GM13977 (cell line): ENCODE measurements around the gene DHRS3.
"Not testable (repeated sequence)": the region's sequence is repeated elsewhere in the genome, so short reads cannot be mapped to it uniquely, and the experiment has no call there.

ENCODE experiments used
- DNase-seq: peaks from one replicate; pipeline ENCODE4 v3.0.0; 2012; ENCODE audit warnings: low spot score
- in situ Hi-C: fragments of 300-500 bp; cut with MboI; formaldehyde crosslinking; loops from one replicate; pipeline ENCODE4 v1.12.0; 2022; ENCODE audit warnings: low sequenced_read_pairs, low pct_unique_long_range_greater_than_20kb, mixed read lengths, inconsistent platforms; ENCODE audit not compliant: unreplicated experiment
- TF ChIP-seq, protein P1 (sequence below): IDR thresholded peaks from 2 replicates; pipeline ENCODE4 v1.5.1; 2012; ENCODE audit warnings: mild to moderate bottlenecking, control low read depth; ENCODE audit not compliant: insufficient read depth; ENCODE audit errors: extremely low read depth, missing control alignments

Gene DHRS3

DNA sequence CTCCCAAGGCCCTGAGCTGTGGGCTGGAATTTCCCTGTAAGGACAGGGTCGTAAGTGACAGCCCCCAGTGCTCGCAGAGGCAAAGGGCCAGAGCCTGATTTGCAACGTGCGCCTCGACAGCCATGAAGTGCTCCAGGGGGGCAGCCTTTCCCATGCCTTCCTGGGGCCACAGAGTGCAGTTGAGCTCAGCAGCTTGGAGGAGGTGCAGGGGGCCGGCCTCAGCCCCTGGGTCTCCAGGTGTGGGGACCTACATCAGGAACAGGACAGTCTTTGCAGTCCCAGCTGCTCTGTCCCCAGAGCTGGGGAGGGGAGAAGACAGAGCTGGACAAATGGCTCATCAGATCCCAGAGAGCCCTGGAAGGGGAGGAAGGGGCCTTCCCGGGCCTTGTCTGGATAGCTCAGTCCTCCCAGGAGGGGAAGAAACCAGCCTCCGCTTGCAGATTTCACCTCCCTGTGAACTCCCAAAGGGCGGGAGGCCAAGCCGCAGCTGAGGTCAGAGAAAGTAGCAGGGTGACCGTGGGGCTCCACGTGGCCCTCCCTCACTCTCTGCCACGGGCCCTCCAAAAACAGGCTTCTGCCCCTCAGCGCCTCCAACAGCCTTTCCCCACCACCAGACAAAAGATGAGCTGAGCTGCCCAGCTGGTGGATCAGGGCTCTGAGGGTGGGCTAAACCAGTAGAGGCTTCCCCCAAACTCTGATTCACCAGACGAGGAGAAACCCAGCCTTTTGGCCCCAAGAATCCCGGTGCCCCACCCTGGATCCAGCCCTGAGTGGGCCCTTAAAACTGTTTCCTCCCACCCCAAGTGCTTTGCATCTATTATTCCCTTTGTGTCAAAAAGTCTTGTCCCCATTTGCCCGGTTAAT lies 76.5 kb downstream of the DHRS3 start:
- no peak for DNase-seq
- in situ Hi-C loops, result no loop called here
- TF ChIP-seq, protein P1, sequence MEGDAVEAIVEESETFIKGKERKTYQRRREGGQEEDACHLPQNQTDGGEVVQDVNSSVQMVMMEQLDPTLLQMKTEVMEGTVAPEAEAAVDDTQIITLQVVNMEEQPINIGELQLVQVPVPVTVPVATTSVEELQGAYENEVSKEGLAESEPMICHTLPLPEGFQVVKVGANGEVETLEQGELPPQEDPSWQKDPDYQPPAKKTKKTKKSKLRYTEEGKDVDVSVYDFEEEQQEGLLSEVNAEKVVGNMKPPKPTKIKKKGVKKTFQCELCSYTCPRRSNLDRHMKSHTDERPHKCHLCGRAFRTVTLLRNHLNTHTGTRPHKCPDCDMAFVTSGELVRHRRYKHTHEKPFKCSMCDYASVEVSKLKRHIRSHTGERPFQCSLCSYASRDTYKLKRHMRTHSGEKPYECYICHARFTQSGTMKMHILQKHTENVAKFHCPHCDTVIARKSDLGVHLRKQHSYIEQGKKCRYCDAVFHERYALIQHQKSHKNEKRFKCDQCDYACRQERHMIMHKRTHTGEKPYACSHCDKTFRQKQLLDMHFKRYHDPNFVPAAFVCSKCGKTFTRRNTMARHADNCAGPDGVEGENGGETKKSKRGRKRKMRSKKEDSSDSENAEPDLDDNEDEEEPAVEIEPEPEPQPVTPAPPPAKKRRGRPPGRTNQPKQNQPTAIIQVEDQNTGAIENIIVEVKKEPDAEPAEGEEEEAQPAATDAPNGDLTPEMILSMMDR, result no peak

DNA sequence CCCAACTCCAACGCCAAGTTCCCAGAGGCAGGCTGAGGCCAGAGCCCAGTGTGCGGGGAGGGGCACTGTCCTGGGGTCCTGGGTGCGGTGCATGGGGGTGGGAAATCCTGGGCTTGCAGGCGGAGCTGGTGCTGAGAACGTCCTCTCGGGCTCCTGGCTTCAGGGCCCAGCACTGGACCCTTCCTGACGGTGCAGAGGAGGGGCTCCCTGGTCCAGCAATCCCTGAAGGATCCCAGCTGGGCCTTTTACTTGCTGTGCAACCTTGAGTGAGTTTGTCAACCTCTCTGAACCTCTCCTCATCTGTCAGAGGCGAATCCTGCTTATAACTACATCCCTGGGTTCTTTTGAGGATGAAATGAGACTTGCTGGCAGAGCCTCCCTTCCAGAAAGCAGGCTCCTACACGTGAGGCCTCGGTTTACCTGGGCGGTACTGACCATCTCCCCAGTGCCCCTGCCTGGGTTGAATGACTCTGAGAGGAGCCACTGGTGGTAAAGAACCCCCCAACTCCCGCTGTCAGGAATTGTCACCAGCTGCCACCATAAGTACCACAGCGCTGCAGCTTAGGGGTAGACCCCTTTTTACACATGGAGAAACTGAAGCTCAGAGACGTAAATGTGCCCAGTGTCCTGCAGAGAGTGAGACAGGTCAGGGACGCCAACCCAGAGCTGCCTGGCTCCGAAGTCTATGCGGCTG lies 77.3 kb downstream of the DHRS3 start:
- TF ChIP-seq, protein P1, result no peak
- in situ Hi-C loops, result no loop called here
- DNase-seq, result no peak

DNA sequence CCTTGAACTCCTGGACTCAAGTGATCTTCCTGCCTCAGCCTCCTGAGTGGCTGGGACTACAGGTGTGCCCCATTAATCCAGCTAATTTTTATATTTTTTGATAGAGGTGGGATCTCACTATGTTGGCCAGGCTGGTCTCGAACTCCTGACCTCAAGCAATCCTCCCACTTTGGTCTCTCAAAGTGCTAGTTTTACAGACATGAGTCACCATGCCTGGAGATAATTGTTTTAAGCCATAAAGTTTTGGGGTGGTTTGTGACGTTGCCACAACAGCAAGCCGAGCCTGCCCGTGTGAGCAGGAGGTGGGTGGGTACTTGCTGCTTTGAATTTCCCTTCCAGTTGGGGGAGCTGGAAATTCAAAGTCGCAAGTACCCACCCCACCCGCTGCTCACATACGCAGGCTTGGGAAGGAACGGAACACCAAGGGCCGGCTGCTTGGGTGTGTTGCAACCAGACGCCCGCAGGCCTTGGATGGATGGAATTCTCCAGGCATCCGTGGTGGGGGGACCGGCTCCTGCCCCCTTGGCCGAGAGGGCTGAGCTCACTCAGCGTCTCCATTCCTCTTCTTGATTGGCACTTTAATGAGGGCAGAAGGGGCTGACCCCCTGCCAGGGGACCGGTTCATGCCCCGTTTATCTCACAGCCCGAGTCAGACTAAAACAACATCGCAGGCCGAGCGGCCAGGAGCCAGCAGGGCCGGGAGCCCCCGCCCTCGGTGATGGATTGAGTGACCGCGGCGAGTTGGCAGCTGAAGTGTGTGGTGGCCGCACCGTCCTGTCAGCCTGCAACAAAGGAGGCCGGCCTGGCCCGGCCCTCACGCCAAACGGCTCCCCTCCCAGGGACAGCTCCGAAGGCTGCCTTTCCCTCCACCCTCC lies 78.1 kb downstream of the DHRS3 start:
- TF ChIP-seq, protein P1, result no peak
- DNase-seq, result no peak
- in situ Hi-C loops, result no loop called here

DNA sequence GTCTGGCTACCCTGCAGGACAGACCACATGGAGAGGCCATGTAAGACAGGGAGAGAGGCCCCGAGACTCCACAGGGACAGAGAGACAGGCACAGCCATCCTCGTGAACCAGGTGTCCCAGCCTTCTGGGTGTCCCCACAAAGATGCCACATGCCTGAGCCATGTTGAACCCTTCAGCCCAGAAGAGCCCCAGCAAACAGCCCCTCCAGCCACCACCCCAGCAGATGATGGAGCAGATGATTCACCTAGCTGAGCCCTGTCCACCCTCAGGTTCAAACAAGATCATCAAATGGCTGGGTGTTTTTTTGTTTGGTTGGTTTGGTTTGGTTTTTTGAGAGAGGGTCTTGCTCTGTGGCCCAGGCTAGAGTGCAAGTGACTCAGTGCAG lies 78.7 kb downstream of the DHRS3 start:
- no peak for DNase-seq
- in situ Hi-C loops, result no loop called here
- TF ChIP-seq, protein P1, result no peak

DNA sequence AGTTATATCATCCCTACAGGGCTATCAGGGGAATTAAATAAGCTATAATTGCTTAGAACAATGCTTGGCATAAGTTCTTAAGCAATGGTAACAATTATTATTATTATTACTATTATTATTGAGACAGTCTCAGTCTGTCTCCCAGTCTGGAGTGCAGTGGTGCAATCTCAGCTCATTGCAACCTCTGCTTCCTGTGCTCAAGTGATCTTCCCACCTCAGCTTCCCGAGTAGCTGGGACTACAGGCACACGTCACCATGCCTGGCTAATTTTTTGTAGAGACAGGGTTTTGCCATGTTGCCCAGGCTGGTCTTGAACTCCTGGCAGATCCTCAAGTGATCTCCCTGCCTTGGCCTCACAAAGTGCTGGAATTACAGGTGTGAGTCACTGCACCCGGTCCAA lies 79.5 kb downstream of the DHRS3 start:
- in situ Hi-C loops, DNase-seq: not testable (repeated sequence)

DNA sequence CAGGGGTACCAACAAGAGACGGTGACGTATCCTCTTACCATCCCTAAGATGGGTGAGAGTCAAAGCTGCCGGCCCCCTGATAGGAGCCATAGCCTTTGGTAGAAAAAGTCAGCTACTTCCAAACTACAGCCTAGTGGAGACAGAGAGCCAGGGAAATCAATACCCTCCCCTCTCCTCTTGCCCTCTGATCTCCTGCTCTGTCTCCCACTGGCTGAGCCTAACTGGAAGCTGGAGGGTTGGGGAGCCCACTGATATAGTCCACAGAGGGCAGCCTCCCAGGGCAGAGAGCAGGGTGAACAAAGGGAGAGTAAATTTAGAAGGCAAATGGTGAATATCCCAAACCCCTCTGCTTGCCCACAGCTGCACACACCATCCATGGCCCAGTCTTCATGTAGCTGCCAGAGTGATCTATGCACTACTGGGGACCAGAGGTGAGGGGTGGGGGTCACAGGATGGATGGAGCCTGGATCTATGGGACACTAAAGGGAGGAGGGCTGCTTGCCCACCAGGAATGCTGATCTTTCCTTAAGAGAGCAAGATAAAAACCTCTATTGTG lies 80.0 kb downstream of the DHRS3 start:
- no peak for DNase-seq
- in situ Hi-C loops, result no loop called here
- TF ChIP-seq, protein P1, result no peak
